Measurements from ENCODE around the gene SNX5.

SNX5 gene

GRCh38 chr20:17951323-17951722 lies 17.3 kb downstream of the SNX5 start:
- TF ChIP-seq TEAD4 (IDR thresholded peaks at IDR 0.05) (no peak), RAD21 (IDR thresholded peaks at IDR 0.05; ENCODE audit: low read depth) (no peak)

GRCh38 chr20:17950670-17951069 lies 17.9 kb downstream of the SNX5 start:
- TF ChIP-seq FOXM1 (IDR thresholded peaks at IDR 0.05; ENCODE audit: borderline replicate concordance, low read depth) (no peak), YY1 (IDR thresholded peaks at IDR 0.05; ENCODE audit: low read depth) (no peak), EP300 (IDR thresholded peaks at IDR 0.05; ENCODE audit: borderline replicate concordance) (no peak), EGR1 (IDR thresholded peaks at IDR 0.05) (no peak), MAX (IDR thresholded peaks at IDR 0.05) (no peak), ZBTB7A (IDR thresholded peaks at IDR 0.05; ENCODE audit: low read depth) (no peak), TAF1 (IDR thresholded peaks at IDR 0.05; ENCODE audit: low read depth) (no peak), TCF12 (IDR thresholded peaks at IDR 0.05; ENCODE audit: low read depth) (no peak), TEAD4 (IDR thresholded peaks at IDR 0.05) (no peak), USF1 (IDR thresholded peaks at IDR 0.05) (no peak), REST (IDR thresholded peaks at IDR 0.05; ENCODE audit: low read depth) (no peak), CREB1 (IDR thresholded peaks at IDR 0.05; ENCODE audit: low read depth) (no peak), NFIC (IDR thresholded peaks at IDR 0.05) (no peak), RAD21 (IDR thresholded peaks at IDR 0.05; ENCODE audit: low read depth) (no peak), CEBPB (IDR thresholded peaks at IDR 0.05) (no peak)

GRCh38 chr20:17949899-17950298 lies 18.7 kb downstream of the SNX5 start:
- no peak for TF ChIP-seq EP300 (IDR thresholded peaks at IDR 0.05; ENCODE audit: borderline replicate concordance)

GRCh38 chr20:17948442-17948841 lies 20.2 kb downstream of the SNX5 start:
- no peak for TF ChIP-seq FOXM1 (IDR thresholded peaks at IDR 0.05; ENCODE audit: borderline replicate concordance, low read depth)
- TF ChIP-seq TAF1 (IDR thresholded peaks at IDR 0.05; ENCODE audit: low read depth), result no peak
- TF ChIP-seq EGR1 (IDR thresholded peaks at IDR 0.05), result no peak
- TF ChIP-seq TEAD4 (IDR thresholded peaks at IDR 0.05), result no peak
- TF ChIP-seq CREB1 (IDR thresholded peaks at IDR 0.05; ENCODE audit: low read depth), result no peak
- no peak for TF ChIP-seq MAX (IDR thresholded peaks at IDR 0.05)
- TF ChIP-seq RAD21 (IDR thresholded peaks at IDR 0.05; ENCODE audit: low read depth), result no peak

GRCh38 chr20:17947474-17947815 lies 21.1 kb downstream of the SNX5 start:
- TF ChIP-seq NFIC (IDR thresholded peaks at IDR 0.05), result no peak
- TF ChIP-seq ZBTB7A (IDR thresholded peaks at IDR 0.05; ENCODE audit: low read depth), result no peak
- no peak for TF ChIP-seq REST (IDR thresholded peaks at IDR 0.05; ENCODE audit: low read depth)
- no peak for TF ChIP-seq TEAD4 (IDR thresholded peaks at IDR 0.05)
- TF ChIP-seq TCF12 (IDR thresholded peaks at IDR 0.05; ENCODE audit: low read depth), result no peak
- no peak for TF ChIP-seq YY1 (IDR thresholded peaks at IDR 0.05; ENCODE audit: low read depth)
- no peak for TF ChIP-seq CREB1 (IDR thresholded peaks at IDR 0.05; ENCODE audit: low read depth)
- TF ChIP-seq TAF1 (IDR thresholded peaks at IDR 0.05; ENCODE audit: low read depth), result no peak

GRCh38 chr20:17946572-17947473 lies 21.8 kb downstream of the SNX5 start:
- no peak for TF ChIP-seq EGR1 (IDR thresholded peaks at IDR 0.05)
- TF ChIP-seq RAD21 (IDR thresholded peaks at IDR 0.05; ENCODE audit: low read depth), result no peak
- no peak for TF ChIP-seq NFIC (IDR thresholded peaks at IDR 0.05)
- no peak for TF ChIP-seq TEAD4 (IDR thresholded peaks at IDR 0.05)
- no peak for TF ChIP-seq ZBTB7A (IDR thresholded peaks at IDR 0.05; ENCODE audit: low read depth)
- TF ChIP-seq EP300 (IDR thresholded peaks at IDR 0.05; ENCODE audit: borderline replicate concordance), result no peak
- no peak for TF ChIP-seq REST (IDR thresholded peaks at IDR 0.05; ENCODE audit: low read depth)
- TF ChIP-seq YY1 (IDR thresholded peaks at IDR 0.05; ENCODE audit: low read depth), result no peak
